BLaER1 treated with 17β-estradiol and CSF1 and Interleukin-3, amounts not matched to agents 10 nM and 100 nM (cell line): ENCODE measurements around the gene RIC8A.

Experiments used
- H3K27ac ChIP-seq, 11 experiments: shearing (Covaris generic); formaldehyde crosslinking; 2 replicates each; pipeline ENCODE4 v1.8.1; 2022
- H3K27me3 ChIP-seq, 11 experiments: shearing (Covaris generic); formaldehyde crosslinking; 2 replicates each; pipeline ENCODE4 v1.8.1; 2022
- H3K36me3 ChIP-seq, 11 experiments: shearing (Covaris generic); formaldehyde crosslinking; 2 replicates each; pipeline ENCODE4 v1.8.1; 2022
- H3K4me1 ChIP-seq, 10 experiments: shearing (Covaris generic); formaldehyde crosslinking; 2 replicates each; pipeline ENCODE4 v1.8.1; 2022
- H3K4me2 ChIP-seq, 11 experiments: shearing (Covaris generic); formaldehyde crosslinking; 2 replicates each; pipeline ENCODE4 v1.8.1; 2022
- H3K4me3 ChIP-seq, 10 experiments: shearing (Covaris generic); formaldehyde crosslinking; 2 replicates each; pipeline ENCODE4 v1.8.1; 2022
- H3K9ac ChIP-seq, 11 experiments: shearing (Covaris generic); formaldehyde crosslinking; 2 replicates each; pipeline ENCODE4 v1.8.1; 2022
- H3K9me3 ChIP-seq, 11 experiments: shearing (Covaris generic); formaldehyde crosslinking; replicated peaks in 1 of 11; 2 replicates each; pipeline ENCODE4 v1.8.1; 2022
- H4K20me1 ChIP-seq, 11 experiments: shearing (Covaris generic); formaldehyde crosslinking; 2 replicates each; pipeline ENCODE4 v1.8.1; 2022
- Cebpa-rat ChIP-seq, 11 experiments: shearing (Covaris generic); IDR thresholded peaks; 2 replicates each; pipeline ENCODE4 v1.8.1; 2022

The RIC8A gene

GRCh38 chr11:221539-221938 lies 14.0 kb downstream of the RIC8A start:
- H3K27ac ChIP-seq = peak overlapping the region in 1 of 11 experiments; percentile 96; a peak in 1 of 22 replicates
- H3K36me3 ChIP-seq = peaks cover 0 to 27% (median 9%) of the 10 kb centered on the region in 11 experiments; a peak in 16 of 22 replicates
- no peak overlapping the region for H3K4me3 ChIP-seq
- H3K9me3 ChIP-seq = no peaks in the 10 kb centered on the region
- H3K27me3 ChIP-seq = no peaks in the 10 kb centered on the region
- H3K4me2 ChIP-seq = no peak overlapping the region
- no peak for TF ChIP-seq Cebpa-rat (IDR thresholded peaks at IDR 0.05)
- H3K9ac ChIP-seq = no peak overlapping the region
- H4K20me1 ChIP-seq = peaks cover 0 to 3% (median 0%) of the 10 kb centered on the region in 11 experiments; a peak in 1 of 22 replicates
- peaks cover 37 to 49% (median 43%) of the 10 kb centered on the region in 10 experiments for H3K4me1 ChIP-seq

GRCh38 chr11:221998-222789 lies 14.7 kb downstream of the RIC8A start:
- TF ChIP-seq Cebpa-rat (IDR thresholded peaks at IDR 0.05) = no peak
- Histone ChIP-seq H3K27me3 (no peaks in the 10 kb centered on the region), H3K4me3 (no peak overlapping the region), H3K4me1 (peaks cover 30 to 53% (median 48%) of the 10 kb centered on the region in 10 experiments), H3K36me3 (peaks cover 0 to 25% (median 8%) of the 10 kb centered on the region in 11 experiments; a peak in 13 of 22 replicates), H4K20me1 (no peaks in the 10 kb centered on the region; a peak in 1 of 22 replicates), H3K9ac (peak overlapping the region in 4 of 11 experiments; percentile 4 to 60 (median 38); a peak in 3 of 22 replicates), H3K27ac (peak overlapping the region in 5 of 11 experiments; percentile 23 to 96 (median 64); a peak in 8 of 22 replicates), H3K9me3 (no peaks in the 10 kb centered on the region), H3K4me2 (peak overlapping the region in 4 of 11 experiments; percentile 66 to 96 (median 90); a peak in 6 of 22 replicates)

- Histone ChIP-seq H4K20me1 (no peaks in the 10 kb centered on the region; a peak in 1 of 22 replicates), H3K27ac (peak overlapping the region in 8 of 11 experiments; percentile 23 to 96 (median 56); a peak in 14 of 22 replicates), H3K27me3 (no peaks in the 10 kb centered on the region), H3K9me3 (no peaks in the 10 kb centered on the region), H3K4me3 (no peak overlapping the region), H3K36me3 (peaks cover 0 to 25% (median 8%) of the 10 kb centered on the region in 11 experiments; a peak in 12 of 22 replicates), H3K4me2 (peak overlapping the region in 10 of 11 experiments; percentile 17 to 96 (median 74); a peak in 18 of 22 replicates), H3K4me1 (peaks cover 26 to 55% (median 49%) of the 10 kb centered on the region in 10 experiments), H3K9ac (peak overlapping the region in 6 of 11 experiments; percentile 19 to 60 (median 36); a peak in 11 of 22 replicates)
- TF ChIP-seq Cebpa-rat (IDR thresholded peaks at IDR 0.05) = no peak
Observed at GRCh38 chr11:223026-223789, 15.7 kb downstream of the RIC8A start.

GRCh38 chr11:223884-224283 lies 16.4 kb downstream of the RIC8A start:
- H3K9ac ChIP-seq = peak overlapping the region in 9 of 11 experiments; percentile 16 to 80 (median 71); a peak in 16 of 22 replicates
- H3K27me3 ChIP-seq = no peaks in the 10 kb centered on the region
- H3K4me1 ChIP-seq = peaks cover 26 to 55% (median 49%) of the 10 kb centered on the region in 10 experiments
- no peaks in the 10 kb centered on the region for H4K20me1 ChIP-seq
- H3K27ac ChIP-seq = peak overlapping the region in 8 of 11 experiments; percentile 77 to 96 (median 84); a peak in 17 of 22 replicates
- no peaks in the 10 kb centered on the region for H3K9me3 ChIP-seq
- peak overlapping the region in 1 of 10 experiments; percentile 13; a peak in 1 of 20 replicates for H3K4me3 ChIP-seq
- peaks cover 0 to 20% (median 9%) of the 10 kb centered on the region in 11 experiments; a peak in 12 of 22 replicates for H3K36me3 ChIP-seq
- no peak for TF ChIP-seq Cebpa-rat (IDR thresholded peaks at IDR 0.05)
- H3K4me2 ChIP-seq = peak overlapping the region; percentile 28 to 96 (median 75)

DNA sequence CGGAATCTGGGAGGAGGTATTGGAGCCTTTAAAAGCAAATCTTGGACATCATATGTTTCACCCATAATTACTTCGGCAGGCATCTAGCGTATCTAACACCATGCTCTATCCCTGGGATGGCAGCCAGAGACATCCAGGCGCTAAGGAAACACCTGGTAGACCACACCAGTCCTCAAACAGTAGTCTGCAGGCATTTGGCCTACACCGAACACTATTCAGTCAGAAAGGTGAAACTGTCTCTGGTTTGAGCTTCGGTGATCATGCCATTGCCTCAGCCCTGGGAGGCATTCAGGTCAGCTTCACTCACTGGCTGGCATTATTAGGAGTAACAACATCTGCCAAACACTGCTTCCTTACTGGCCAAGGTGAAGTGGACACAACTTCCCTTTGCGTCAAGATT lies 16.9 kb downstream of the RIC8A start:
- Histone ChIP-seq H3K36me3 (peaks cover 0 to 20% (median 8%) of the 10 kb centered on the region in 11 experiments; a peak in 13 of 22 replicates), H3K4me2 (peak overlapping the region; percentile 28 to 96 (median 75)), H3K4me3 (peak overlapping the region in 2 of 10 experiments; percentile 13 to 15; a peak in 3 of 20 replicates), H3K27ac (peak overlapping the region in 8 of 11 experiments; percentile 77 to 96 (median 84); a peak in 17 of 22 replicates), H4K20me1 (no peaks in the 10 kb centered on the region), H3K27me3 (no peaks in the 10 kb centered on the region), H3K9me3 (no peaks in the 10 kb centered on the region), H3K9ac (peak overlapping the region in 9 of 11 experiments; percentile 16 to 80 (median 71); a peak in 16 of 22 replicates), H3K4me1 (peaks cover 26 to 55% (median 49%) of the 10 kb centered on the region in 10 experiments)
- no peak for TF ChIP-seq Cebpa-rat (IDR thresholded peaks at IDR 0.05)

- Histone ChIP-seq H3K36me3 (peaks cover 0 to 30% (median 11%) of the 10 kb centered on the region in 11 experiments; a peak in 13 of 22 replicates), H3K27me3 (no peaks in the 10 kb centered on the region), H3K27ac (peak overlapping the region in 10 of 11 experiments; percentile 52 to 96 (median 82); a peak in 21 of 22 replicates), H3K4me3 (peak overlapping the region in 4 of 10 experiments; percentile 8 to 35 (median 10); a peak in 6 of 20 replicates), H3K9ac (peak overlapping the region; percentile 39 to 80 (median 62); a peak in 21 of 22 replicates), H3K9me3 (no peaks in the 10 kb centered on the region), H4K20me1 (no peaks in the 10 kb centered on the region), H3K4me1 (peaks cover 26 to 63% (median 50%) of the 10 kb centered on the region in 10 experiments), H3K4me2 (peak overlapping the region; percentile 68 to 96 (median 82))
- TF ChIP-seq Cebpa-rat (IDR thresholded peaks at IDR 0.05) = peak in 1 of 11 experiments; percentile 53; a peak in 1 of 22 replicates
Observed at GRCh38 chr11:225734-226453, 18.4 kb downstream of the RIC8A start.

GRCh38 chr11:227824-228379 lies 20.4 kb downstream of the RIC8A start:
- Histone ChIP-seq H3K9me3 (no peaks in the 10 kb centered on the region), H3K27me3 (no peaks in the 10 kb centered on the region), H4K20me1 (no peaks in the 10 kb centered on the region), H3K4me2 (peak overlapping the region in 1 of 11 experiments; percentile 5; a peak in 1 of 22 replicates), H3K27ac (peak overlapping the region in 1 of 11 experiments; percentile 91; a peak in 1 of 22 replicates), H3K9ac (no peak overlapping the region), H3K4me1 (peaks cover 26 to 57% (median 44%) of the 10 kb centered on the region in 10 experiments), H3K36me3 (peaks cover 0 to 31% (median 10%) of the 10 kb centered on the region in 11 experiments; a peak in 11 of 22 replicates), H3K4me3 (no peak overlapping the region)
- no peak for TF ChIP-seq Cebpa-rat (IDR thresholded peaks at IDR 0.05)
